ENCODE results near the gene IL18BP.

- TF ChIP-seq EZH2phosphoT487 (IDR thresholded peaks at IDR 0.05; ENCODE audit: low read depth) (no peak), CTCF (IDR thresholded peaks at IDR 0.05; ENCODE audit: low read depth, low read length) (no peak)
Observed at GRCh38 chr11:71971680-71972079, 27.0 kb upstream of the IL18BP start.
